Measurements from ENCODE around the gene MYEF2.

DNA sequence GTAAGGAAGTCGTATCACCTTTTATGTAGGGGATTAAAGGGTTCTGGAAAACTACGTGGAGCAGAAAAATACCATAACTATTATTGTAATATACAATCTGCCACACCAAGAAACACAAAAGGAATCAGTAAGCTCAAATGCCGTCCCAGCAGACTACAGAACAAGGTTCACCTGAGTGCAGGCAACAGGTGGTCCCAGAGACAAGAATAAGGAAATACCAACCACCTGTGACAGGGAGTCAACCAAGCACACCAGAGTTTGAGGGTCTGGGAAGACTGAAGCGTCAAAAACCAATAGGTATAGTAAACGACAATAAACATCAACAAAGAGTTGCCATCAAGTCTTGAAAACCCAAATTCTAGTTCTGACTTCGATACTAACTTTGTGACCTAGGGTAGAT lies 45.2 kb downstream of the MYEF2 start:
- TF ChIP-seq, protein P1, sequence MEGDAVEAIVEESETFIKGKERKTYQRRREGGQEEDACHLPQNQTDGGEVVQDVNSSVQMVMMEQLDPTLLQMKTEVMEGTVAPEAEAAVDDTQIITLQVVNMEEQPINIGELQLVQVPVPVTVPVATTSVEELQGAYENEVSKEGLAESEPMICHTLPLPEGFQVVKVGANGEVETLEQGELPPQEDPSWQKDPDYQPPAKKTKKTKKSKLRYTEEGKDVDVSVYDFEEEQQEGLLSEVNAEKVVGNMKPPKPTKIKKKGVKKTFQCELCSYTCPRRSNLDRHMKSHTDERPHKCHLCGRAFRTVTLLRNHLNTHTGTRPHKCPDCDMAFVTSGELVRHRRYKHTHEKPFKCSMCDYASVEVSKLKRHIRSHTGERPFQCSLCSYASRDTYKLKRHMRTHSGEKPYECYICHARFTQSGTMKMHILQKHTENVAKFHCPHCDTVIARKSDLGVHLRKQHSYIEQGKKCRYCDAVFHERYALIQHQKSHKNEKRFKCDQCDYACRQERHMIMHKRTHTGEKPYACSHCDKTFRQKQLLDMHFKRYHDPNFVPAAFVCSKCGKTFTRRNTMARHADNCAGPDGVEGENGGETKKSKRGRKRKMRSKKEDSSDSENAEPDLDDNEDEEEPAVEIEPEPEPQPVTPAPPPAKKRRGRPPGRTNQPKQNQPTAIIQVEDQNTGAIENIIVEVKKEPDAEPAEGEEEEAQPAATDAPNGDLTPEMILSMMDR (conservative IDR thresholded peaks at IDR 0.05; ENCODE audit: low read length): no peak
- no peak for TF ChIP-seq EZH2phosphoT487 (IDR thresholded peaks at IDR 0.05; ENCODE audit: borderline replicate concordance)

Measured in Loucy (cell line).